Choroid plexus epithelial cell (primary cell): ENCODE measurements around the gene DPM2.

Source experiments
- DNase-seq: peaks from one replicate; pipeline ENCODE4 v3.0.0-alpha.2; 2010; ENCODE audit warnings: low read depth
- H3K4me3 ChIP-seq: 2 replicates; pipeline ENCODE4 v1.5.1; 2011; ENCODE audit warnings: low read depth, mild to moderate bottlenecking, control low read depth, low read length, moderate library complexity
- TF ChIP-seq, protein P1 (sequence below): conservative IDR thresholded peaks from 2 replicates; pipeline ENCODE4 v1.5.1; 2011; ENCODE audit warnings: low read depth, mild to moderate bottlenecking, control low read depth, inconsistent platforms, low read length, moderate library complexity

Gene DPM2

DNA sequence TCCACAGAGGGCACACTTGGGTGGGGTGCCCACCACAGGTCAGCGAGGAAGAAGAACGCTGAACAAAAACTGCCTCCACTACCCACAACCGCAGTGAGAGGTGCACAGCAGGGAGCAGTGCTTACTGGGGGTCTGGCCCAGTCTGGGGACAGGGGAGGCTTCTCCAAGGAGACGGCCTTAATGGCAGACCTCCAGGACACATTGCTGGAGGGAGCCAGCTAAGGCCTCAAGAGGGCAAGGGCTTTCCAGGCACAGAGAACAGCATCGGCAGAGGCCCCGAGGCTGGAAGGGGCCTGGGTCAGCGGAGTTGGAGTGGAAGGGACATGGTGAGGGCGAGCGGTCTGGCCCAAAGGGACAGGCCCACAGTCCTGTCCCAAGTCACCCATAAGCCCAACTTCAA, 8.3 kb upstream of the DPM2 start:
- no peak overlapping the region for H3K4me3 ChIP-seq
- no peak for DNase-seq
- TF ChIP-seq, protein P1, sequence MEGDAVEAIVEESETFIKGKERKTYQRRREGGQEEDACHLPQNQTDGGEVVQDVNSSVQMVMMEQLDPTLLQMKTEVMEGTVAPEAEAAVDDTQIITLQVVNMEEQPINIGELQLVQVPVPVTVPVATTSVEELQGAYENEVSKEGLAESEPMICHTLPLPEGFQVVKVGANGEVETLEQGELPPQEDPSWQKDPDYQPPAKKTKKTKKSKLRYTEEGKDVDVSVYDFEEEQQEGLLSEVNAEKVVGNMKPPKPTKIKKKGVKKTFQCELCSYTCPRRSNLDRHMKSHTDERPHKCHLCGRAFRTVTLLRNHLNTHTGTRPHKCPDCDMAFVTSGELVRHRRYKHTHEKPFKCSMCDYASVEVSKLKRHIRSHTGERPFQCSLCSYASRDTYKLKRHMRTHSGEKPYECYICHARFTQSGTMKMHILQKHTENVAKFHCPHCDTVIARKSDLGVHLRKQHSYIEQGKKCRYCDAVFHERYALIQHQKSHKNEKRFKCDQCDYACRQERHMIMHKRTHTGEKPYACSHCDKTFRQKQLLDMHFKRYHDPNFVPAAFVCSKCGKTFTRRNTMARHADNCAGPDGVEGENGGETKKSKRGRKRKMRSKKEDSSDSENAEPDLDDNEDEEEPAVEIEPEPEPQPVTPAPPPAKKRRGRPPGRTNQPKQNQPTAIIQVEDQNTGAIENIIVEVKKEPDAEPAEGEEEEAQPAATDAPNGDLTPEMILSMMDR, result no peak

DNA sequence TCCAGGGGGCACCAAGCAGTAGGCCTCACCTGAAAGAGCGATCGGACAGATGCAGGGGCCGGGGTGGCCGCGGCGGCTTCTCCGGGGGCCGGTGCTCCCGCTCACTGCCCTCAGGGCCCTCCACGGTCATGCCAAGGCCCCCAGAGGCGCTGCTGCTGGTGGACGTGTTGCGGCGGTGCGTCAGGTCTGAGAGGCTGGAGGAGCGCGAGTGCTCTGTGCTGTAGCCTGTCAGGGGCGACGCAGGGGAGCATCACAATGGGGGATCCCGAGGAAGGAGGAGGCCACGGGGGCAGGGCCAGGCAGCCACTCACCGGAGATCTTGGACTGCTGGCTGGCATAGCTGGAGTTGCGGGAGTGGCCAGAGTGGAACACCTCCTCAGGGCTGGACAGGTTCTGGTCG, 7.7 kb upstream of the DPM2 start:
- no peak for DNase-seq
- TF ChIP-seq, protein P1, result no peak
- H3K4me3 ChIP-seq, result no peak overlapping the region

DNA sequence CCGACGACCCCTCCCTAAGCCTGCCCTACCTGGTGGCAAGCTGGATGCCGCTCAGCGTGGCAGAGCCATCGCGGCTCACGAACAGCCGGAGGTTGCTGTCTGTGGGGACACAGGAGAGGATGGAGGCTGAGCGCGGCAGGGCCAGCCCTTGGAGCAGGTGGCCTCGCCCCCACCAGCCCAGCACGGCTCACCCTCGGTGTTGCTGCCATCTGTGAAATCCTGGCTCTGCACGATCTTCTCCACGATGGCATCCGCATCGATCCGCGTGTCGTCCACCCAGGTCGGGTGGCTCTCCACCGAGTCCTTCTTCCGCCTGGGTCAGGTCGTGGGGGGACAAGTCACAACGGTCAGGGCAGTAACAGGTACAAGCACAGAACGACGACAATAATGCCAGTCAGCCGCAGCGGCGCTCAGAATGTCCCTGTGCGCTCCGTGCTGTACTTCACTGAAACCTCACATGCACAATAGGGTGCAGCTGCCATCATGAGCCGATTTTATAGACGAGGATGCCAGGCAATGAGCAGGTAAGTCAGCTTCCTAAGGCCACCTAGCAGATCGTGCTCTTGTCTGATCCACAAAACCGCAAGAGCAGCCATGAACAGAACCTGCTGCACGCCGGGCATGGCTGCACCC, 7.0 kb upstream of the DPM2 start:
- DNase-seq, result no peak
- TF ChIP-seq, protein P1, result no peak
- H3K4me3 ChIP-seq, result no peak overlapping the region

DNA sequence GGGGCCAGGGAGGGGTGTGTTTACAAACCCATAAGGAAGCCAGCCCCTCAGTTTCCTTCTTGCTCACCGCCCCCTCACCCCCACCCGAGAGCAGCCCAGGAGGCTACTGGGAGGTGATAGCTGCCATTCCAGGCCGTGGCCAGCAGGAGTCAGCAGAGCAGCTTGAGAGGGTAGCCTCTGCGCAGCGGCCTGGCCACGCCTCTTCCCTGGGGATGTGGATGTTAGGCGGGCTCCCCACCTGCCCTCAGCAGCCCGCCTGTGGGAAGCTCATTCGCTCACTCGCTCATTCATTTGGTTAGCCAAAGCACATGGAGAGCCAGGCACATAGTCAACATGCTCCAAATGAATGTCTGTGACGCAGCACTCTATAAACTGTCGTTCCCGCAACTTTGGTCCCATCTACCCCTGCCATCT, 6.1 kb upstream of the DPM2 start:
- TF ChIP-seq, protein P1, result peak; percentile 93
- H3K4me3 ChIP-seq, result no peak overlapping the region
- peak; percentile 84 for DNase-seq

DNA sequence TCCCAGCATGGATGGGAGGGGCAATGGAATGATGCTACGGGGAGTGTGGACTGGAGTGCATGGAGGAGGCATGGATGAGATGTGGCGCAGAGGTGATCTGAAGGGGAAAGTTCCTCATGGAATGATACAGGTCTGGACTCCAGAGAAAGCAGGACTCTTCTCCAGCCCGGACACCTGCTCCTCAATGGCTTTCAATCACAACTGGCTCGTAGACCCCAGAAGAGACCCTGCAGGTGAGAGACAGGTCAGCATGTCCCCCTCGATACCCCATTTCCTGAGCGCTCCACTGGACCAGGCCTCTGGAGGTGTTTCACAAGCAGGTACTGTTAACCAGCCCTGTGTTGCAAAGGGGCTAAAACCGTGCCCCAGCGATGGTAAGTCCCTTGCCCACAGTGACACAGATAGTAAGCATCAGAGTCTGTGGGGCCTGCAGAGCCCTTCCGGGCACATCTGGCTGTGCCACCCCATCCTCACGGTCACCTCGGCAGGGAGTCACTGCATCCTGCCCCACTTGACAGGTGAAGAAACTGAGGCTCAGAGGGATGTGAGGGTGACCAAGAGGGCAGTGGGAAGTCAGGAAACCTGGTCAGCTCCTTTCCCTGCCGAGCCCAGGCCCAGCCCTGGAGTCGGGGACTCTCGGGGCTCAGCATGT, 5.5 kb upstream of the DPM2 start:
- TF ChIP-seq, protein P1, result no peak
- no peak overlapping the region for H3K4me3 ChIP-seq
- no peak for DNase-seq

DNA sequence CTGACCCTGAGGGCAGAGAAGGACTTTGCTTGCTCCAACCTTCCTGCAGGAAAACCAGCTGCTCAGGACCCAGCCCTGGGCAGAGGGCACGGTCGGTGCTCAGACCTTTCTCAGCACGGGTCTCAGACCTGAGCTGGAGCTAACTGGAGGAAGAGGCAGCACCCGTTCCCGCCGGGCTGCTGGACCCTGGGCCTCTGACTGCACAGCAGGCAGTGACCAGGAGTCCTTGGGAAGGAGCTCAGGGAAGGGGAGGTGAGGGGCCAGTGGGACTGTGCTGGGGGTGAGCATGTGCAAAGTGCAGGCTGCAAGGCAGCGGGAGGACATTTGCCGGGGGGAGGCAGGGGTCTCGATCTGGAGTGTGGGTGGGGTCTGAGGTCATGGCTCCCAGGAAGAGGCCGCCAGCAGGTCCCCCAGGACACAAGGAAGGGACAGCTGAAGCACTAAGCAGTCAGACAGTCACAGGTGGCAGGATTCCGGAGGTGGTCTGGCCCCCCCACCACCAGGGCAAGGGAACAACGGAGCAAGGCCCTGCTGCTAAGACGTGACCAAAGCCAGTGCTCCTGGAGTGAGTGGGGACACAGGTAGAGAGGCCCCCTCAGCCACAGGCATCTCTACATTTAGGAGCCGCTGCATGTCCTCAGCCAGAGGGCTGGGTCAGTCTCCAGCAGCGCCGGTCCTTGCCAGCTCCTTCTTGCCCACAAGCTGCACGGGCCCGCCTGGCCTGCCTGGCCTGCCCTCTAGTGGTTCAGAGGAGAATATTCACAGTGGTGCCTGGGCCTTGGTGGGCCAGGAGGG, 4.8 kb upstream of the DPM2 start:
- peak; percentile 77 for DNase-seq
- TF ChIP-seq, protein P1, result peak; percentile 85
- H3K4me3 ChIP-seq, result no peak overlapping the region

DNA sequence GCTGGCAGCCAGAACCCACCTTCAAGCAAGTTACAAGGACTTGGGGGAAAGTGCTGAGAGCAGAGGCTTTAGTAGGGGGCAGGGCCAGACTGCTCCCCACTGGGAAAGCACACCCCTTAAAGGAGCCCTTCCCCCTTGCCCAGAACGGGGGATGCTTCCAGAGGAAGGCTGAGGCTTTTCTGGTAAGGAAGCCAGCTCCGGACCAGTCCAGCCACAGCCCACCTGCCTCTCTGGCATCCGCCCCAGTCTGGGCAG, 4.2 kb upstream of the DPM2 start:
- no peak overlapping the region for H3K4me3 ChIP-seq
- no peak for DNase-seq
- TF ChIP-seq, protein P1, result no peak
